Measurements from ENCODE around the gene TMEM132D.

Gene TMEM132D

GRCh38 chr12:129379076-129379804 lies 524.6 kb downstream of the TMEM132D start:
- H3K27me3 Mint-ChIP-seq (ENCODE audit: low read depth), result peaks cover 4% of the 10 kb centered on the region
- no peak overlapping the region for H3K27ac Mint-ChIP-seq
- no peaks in the 10 kb centered on the region for H3K36me3 Mint-ChIP-seq (ENCODE audit: low read depth)
- no peak for TF ChIP-seq CTCF (IDR thresholded peaks at IDR 0.05; ENCODE audit: unreplicated experiment in 3 of 3)
- H3K4me3 Mint-ChIP-seq, result no peak overlapping the region
- no peaks in the 10 kb centered on the region for H3K4me1 Mint-ChIP-seq
- no peaks in the 10 kb centered on the region for H3K9me3 Mint-ChIP-seq

- TF ChIP-seq CTCF (IDR thresholded peaks at IDR 0.05; ENCODE audit: unreplicated experiment in 3 of 3), result no peak
- no peak overlapping the region for H3K27ac Mint-ChIP-seq
Measured at GRCh38 chr12:129378496-129378895, 525.3 kb downstream of the TMEM132D start.

GRCh38 chr12:129373746-129374145 lies 530.1 kb downstream of the TMEM132D start:
- H3K27me3 Mint-ChIP-seq (ENCODE audit: low read depth), result peaks cover 8% of the 10 kb centered on the region
- no peaks in the 10 kb centered on the region for H3K36me3 Mint-ChIP-seq (ENCODE audit: low read depth)
- no peaks in the 10 kb centered on the region for H3K4me1 Mint-ChIP-seq
- H3K27ac Mint-ChIP-seq, result no peak overlapping the region
- no peaks in the 10 kb centered on the region for H3K9me3 Mint-ChIP-seq
- TF ChIP-seq CTCF (IDR thresholded peaks at IDR 0.05; ENCODE audit: unreplicated experiment in 3 of 3), result no peak
- H3K4me3 Mint-ChIP-seq, result no peak overlapping the region

More at GRCh38 chr12:129378496-129378895, 525.3 kb downstream of the TMEM132D start:
- no peak overlapping the region for H3K4me3 Mint-ChIP-seq
- no peaks in the 10 kb centered on the region for H3K36me3 Mint-ChIP-seq (ENCODE audit: low read depth)
- H3K27me3 Mint-ChIP-seq (ENCODE audit: low read depth), result peaks cover 8% of the 10 kb centered on the region
- H3K9me3 Mint-ChIP-seq, result no peaks in the 10 kb centered on the region
- no peaks in the 10 kb centered on the region for H3K4me1 Mint-ChIP-seq

- no peak for TF ChIP-seq CTCF (IDR thresholded peaks at IDR 0.05; ENCODE audit: unreplicated experiment in 3 of 3)
- Mint-ChIP-seq H3K9me3 (peaks cover 3% of the 10 kb centered on the region), H3K27ac (no peak overlapping the region), H3K4me1 (no peaks in the 10 kb centered on the region), H3K4me3 (no peak overlapping the region), H3K27me3 (ENCODE audit: low read depth) (peaks cover 8% of the 10 kb centered on the region), H3K36me3 (ENCODE audit: low read depth) (no peaks in the 10 kb centered on the region)
Measured at GRCh38 chr12:129372876-129373275, 530.9 kb downstream of the TMEM132D start.

- H3K27me3 Mint-ChIP-seq (ENCODE audit: low read depth), result peaks cover 8% of the 10 kb centered on the region
- H3K36me3 Mint-ChIP-seq (ENCODE audit: low read depth), result no peaks in the 10 kb centered on the region
- no peaks in the 10 kb centered on the region for H3K4me1 Mint-ChIP-seq
- peaks cover 3% of the 10 kb centered on the region for H3K9me3 Mint-ChIP-seq
- no peak overlapping the region for H3K27ac Mint-ChIP-seq
- no peak overlapping the region for H3K4me3 Mint-ChIP-seq
- no peak for TF ChIP-seq CTCF (IDR thresholded peaks at IDR 0.05; ENCODE audit: unreplicated experiment in 3 of 3)
Measured at GRCh38 chr12:129372348-129372747, 531.5 kb downstream of the TMEM132D start.

GRCh38 chr12:129371268-129371667 lies 532.6 kb downstream of the TMEM132D start:
- Mint-ChIP-seq H3K4me3 (no peak overlapping the region), H3K27me3 (ENCODE audit: low read depth) (peaks cover 8% of the 10 kb centered on the region), H3K27ac (no peak overlapping the region), H3K4me1 (no peaks in the 10 kb centered on the region), H3K36me3 (ENCODE audit: low read depth) (no peaks in the 10 kb centered on the region), H3K9me3 (peaks cover 3% of the 10 kb centered on the region)
- TF ChIP-seq CTCF (IDR thresholded peaks at IDR 0.05; ENCODE audit: unreplicated experiment in 3 of 3), result no peak

Measured in nephron (organoid).